ENCODE measurements around the gene PPP1R15A. TPM values are rescaled to one million over a fixed set of nuclear protein-coding genes. Genes with fewer than 3 reads are reported as not detected.
A peak's percentile ranks its signal among the peaks of the same experiment; 100 is the strongest.
"Not testable (repeated sequence)": the region's sequence is repeated elsewhere in the genome, so short reads cannot be mapped to it uniquely, and the experiment has no call there.

PPP1R15A gene
- polyA plus RNA-seq, 3 donors from 2014 or later, result 41.7 to 149 (median 48.8) TPM

DNA sequence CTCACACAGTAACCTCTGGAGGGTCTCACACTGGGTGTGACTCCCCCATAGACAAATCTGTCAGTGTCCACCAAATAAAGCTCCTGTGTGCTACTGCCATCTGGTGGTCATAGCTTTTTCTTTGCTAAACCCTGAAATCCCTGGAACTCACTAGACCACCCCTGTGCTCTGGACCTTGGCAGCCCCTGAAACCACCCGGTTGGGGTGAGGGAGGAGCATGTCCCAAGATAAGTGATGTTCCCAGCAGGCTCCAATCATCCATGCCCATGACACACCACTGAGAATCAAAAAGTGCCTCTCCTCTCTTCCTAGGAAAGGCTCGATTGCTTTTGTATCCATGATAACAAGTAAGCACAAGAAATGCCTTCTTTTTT lies 29.4 kb upstream of the PPP1R15A start:
- Mint-ChIP-seq H3K4me1 (no peaks in the 10 kb centered on the region), H3K36me3 (peaks cover 0 to 3% (median 0%) of the 10 kb centered on the region in 3 donors), H3K27ac (no peak overlapping the region), H3K9me3 (no peaks in the 10 kb centered on the region), H3K4me3 (no peak overlapping the region), H3K27me3 (ENCODE audit: low read depth in 3 of 3) (peaks cover 2% of the 10 kb centered on the region in 3 donors)
- DNase-seq, result peak; percentile 42 to 51 (median 48)

DNA sequence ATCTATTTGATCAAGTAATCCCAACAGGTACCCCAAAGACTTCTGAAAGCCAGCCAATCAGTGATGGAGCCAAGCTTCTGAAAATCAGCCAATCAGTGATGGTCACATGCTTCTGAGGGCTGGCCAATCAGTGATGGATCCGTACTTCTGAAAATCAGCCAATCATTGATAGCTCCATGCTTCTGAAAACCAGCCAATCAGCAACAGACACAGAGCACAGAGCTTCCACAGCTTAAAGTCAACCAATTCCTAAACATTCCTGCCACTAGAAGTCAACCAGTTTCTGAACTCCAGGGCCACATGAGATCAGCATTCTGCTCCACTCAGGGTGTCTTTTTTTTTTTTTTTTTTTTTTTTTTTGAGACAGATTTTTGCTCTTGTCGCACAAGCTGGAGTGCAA lies 27.7 kb upstream of the PPP1R15A start:
- Mint-ChIP-seq H3K27me3 (ENCODE audit: low read depth in 3 of 3) (peaks cover 0 to 2% (median 2%) of the 10 kb centered on the region in 3 donors), H3K36me3 (peaks cover 0 to 3% (median 0%) of the 10 kb centered on the region in 3 donors), H3K4me3 (no peak overlapping the region), H3K9me3 (no peaks in the 10 kb centered on the region), H3K4me1 (no peaks in the 10 kb centered on the region), H3K27ac (no peak overlapping the region)
- no peak for DNase-seq

DNA sequence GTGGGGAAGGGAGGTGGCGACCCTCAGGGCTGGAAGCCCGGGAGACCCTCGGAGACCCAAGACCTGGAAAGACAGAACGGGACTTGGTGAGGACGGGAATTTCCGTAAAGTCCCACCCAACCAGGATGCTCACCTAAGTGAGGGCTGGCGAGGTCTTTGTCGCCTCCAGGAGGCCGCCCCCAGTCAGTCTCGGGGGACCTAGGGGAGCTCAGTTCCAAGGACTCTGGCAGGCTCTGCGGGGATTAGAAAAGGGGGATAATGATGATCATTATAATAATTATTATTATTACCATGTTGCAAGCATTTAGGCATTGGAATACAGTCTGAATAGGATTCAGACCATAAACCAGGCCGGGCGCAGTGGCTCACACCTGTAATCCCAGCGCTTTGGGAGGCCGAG lies 26.8 kb upstream of the PPP1R15A start:
- peaks cover 0 to 3% (median 0%) of the 10 kb centered on the region in 3 donors for H3K36me3 Mint-ChIP-seq
- H3K27me3 Mint-ChIP-seq (ENCODE audit: low read depth in 3 of 3), result peaks cover 0 to 2% (median 2%) of the 10 kb centered on the region in 3 donors
- no peak overlapping the region for H3K27ac Mint-ChIP-seq
- H3K4me1 Mint-ChIP-seq, result no peaks in the 10 kb centered on the region
- DNase-seq, result no peak
- H3K9me3 Mint-ChIP-seq, result no peaks in the 10 kb centered on the region
- H3K4me3 Mint-ChIP-seq, result no peak overlapping the region

DNA sequence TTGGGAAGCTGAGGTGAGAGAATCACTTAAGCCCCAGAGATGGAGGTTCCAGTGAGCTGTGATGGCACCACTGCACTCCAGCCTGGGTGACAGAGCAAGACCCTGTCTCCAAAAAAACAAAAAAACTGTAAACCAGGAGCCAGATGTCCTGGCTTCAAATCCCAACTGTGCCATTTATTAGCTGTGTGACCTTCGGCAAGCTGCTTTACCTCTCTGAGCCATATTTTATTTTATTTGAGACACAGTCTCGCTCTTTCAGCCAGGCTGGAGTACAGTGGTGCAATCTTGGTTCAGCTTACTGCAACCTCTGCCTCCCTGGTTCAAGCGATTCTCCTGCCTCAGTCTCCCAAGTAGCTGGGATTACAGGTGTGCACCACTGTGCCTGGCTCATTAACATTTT lies 25.6 kb upstream of the PPP1R15A start:
- not testable (repeated sequence) for H3K27me3 Mint-ChIP-seq (ENCODE audit: low read depth in 3 of 3); H3K27ac Mint-ChIP-seq; H3K4me1 Mint-ChIP-seq; H3K36me3 Mint-ChIP-seq; H3K4me3 Mint-ChIP-seq; H3K9me3 Mint-ChIP-seq; DNase-seq

DNA sequence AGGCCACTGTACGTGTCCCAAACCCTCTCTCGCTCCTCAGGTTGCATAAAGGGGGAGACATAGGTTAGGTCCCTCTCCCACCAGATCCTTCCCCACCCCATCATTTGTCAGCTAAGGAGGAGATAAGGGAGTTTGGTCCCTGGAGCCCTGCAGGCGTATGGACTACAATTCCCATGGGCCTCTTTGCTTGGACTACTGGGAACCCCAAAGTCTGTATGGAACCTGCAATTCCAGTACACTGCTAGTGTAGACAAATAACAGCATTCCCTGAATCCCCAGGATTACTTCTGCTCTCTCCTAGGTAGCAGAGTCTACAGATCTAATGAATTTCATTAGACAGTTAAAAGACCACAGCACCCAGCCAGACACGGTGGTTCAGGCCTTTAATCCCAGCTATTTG lies 19.9 kb upstream of the PPP1R15A start:
- Mint-ChIP-seq H3K4me3 (no peak overlapping the region), H3K27ac (no peak overlapping the region), H3K27me3 (ENCODE audit: low read depth in 3 of 3) (no peaks in the 10 kb centered on the region), H3K9me3 (no peaks in the 10 kb centered on the region), H3K36me3 (no peaks in the 10 kb centered on the region), H3K4me1 (no peaks in the 10 kb centered on the region)
- no peak for DNase-seq

DNA sequence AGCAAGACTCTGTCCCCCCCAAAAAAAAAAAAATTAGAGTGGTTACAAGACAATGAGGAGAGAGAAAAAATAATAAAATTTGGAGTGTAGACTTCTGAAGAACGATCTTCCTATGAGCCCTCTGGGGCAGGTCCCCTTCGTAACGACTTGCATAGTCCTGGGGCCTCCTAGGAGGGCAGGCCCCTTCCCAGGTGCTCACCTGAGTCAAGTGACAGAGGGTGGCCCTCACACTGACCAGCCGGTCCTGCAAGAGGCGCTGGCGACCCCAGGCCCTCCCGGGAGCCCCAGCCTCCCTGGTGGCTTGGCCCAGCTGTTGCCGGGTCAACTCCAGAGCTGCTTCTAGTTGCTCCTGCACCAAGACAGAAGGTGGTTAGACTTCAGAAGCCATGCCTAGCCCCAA lies 18.7 kb upstream of the PPP1R15A start:
- H3K4me1 Mint-ChIP-seq, result peaks cover 0 to 1% of the 10 kb centered on the region in 2 donors
- no peak overlapping the region for H3K27ac Mint-ChIP-seq
- H3K4me3 Mint-ChIP-seq, result no peak overlapping the region
- no peaks in the 10 kb centered on the region for H3K27me3 Mint-ChIP-seq (ENCODE audit: low read depth in 3 of 3)
- DNase-seq, result no peak
- no peaks in the 10 kb centered on the region for H3K9me3 Mint-ChIP-seq
- no peaks in the 10 kb centered on the region for H3K36me3 Mint-ChIP-seq

DNA sequence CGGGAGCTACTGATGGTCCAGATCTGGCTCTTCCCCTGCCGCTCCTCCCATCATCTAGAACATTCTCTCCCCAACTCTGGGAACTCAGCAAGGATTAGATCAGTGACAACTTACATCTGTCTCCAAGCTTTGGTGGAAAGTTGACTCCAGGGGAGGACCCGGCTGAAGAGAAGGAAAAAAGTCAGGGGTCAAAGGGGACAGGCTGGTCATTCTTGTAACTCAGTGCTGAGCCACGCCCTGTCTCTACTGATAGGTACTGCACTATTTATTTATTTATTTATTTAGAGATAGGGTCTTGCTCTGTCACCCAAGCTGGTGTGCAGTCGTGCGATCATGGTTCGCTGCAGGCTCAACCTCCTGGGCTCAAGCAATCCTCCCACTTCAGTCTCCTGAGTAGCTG lies 18.1 kb upstream of the PPP1R15A start:
- no peak overlapping the region for H3K4me3 Mint-ChIP-seq
- no peaks in the 10 kb centered on the region for H3K9me3 Mint-ChIP-seq
- peaks cover 3 to 6% of the 10 kb centered on the region in 2 donors for H3K4me1 Mint-ChIP-seq
- H3K36me3 Mint-ChIP-seq, result no peaks in the 10 kb centered on the region
- DNase-seq, result no peak
- no peaks in the 10 kb centered on the region for H3K27me3 Mint-ChIP-seq (ENCODE audit: low read depth in 3 of 3)
- H3K27ac Mint-ChIP-seq, result no peak overlapping the region

DNA sequence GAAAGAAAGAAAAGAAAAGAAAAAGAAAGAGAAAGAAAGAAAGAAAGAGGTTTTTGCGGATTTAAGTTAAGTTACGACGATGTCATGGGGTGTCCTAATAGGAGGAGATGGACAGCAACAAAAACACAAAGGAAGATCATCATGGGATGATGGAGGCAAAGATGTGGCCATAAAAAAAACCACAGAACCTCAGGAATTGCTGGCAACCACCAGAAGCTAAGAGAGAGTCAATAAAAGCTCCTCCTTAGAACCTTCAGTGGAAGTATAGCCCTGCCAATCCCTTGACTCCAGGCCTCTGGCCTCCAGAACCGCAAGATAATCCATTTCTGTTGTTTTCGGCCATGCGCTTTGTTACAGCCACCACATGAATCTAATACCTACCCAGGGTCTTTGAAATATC lies 15.3 kb upstream of the PPP1R15A start:
- Mint-ChIP-seq H3K4me3 (no peak overlapping the region), H3K9me3 (no peaks in the 10 kb centered on the region), H3K36me3 (no peaks in the 10 kb centered on the region), H3K27me3 (ENCODE audit: low read depth in 3 of 3) (peaks cover 0 to 2% (median 0%) of the 10 kb centered on the region in 3 donors), H3K27ac (no peak overlapping the region), H3K4me1 (peaks cover 6 to 9% of the 10 kb centered on the region in 2 donors)
- DNase-seq, result no peak

DNA sequence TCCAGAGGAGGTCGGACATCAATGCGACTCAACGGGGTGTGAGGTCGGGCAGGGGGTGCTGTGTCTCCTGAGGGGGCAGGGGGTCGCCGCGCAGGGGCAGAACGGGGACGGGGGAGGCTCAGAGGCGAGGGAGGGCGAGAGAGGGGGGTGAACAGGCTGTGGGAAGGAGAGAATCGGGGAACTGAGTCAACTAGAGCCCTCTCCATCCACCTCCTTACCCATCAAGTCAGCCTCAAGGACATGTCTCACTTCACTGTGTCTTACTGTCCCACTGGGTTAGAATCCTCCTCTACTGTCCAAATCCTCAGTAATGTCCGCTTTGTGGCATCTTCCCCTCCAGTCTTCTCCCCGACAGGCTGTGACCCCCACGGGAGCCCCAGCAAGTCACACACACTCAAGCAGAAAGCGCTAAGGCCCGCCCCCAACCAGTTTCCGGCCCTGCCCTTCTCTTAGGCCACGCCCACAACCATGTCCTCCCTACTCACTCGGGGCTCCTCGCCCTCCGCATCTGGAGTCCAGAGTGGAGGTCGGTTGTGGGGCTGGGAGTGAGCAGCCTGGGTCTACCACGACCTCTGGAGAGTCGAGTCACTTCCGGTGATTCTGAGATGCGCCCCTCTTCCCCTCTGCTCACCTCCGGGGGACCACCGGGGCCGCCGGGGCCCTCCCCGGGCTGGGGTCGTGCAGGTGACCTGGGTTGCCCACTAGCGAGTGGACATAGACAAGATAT lies 13.1 kb upstream of the PPP1R15A start:
- Mint-ChIP-seq H3K27ac (peak overlapping the region in 5 of 6 donors; percentile 82 to 94 (median 85)), H3K36me3 (no peaks in the 10 kb centered on the region), H3K9me3 (no peaks in the 10 kb centered on the region), H3K27me3 (ENCODE audit: low read depth in 3 of 3) (peaks cover 0 to 2% (median 2%) of the 10 kb centered on the region in 3 donors), H3K4me3 (peak overlapping the region; percentile 91 to 100 (median 96)), H3K4me1 (peaks cover 6 to 9% of the 10 kb centered on the region in 2 donors)
- peak; percentile 67 to 75 (median 69) for DNase-seq

DNA sequence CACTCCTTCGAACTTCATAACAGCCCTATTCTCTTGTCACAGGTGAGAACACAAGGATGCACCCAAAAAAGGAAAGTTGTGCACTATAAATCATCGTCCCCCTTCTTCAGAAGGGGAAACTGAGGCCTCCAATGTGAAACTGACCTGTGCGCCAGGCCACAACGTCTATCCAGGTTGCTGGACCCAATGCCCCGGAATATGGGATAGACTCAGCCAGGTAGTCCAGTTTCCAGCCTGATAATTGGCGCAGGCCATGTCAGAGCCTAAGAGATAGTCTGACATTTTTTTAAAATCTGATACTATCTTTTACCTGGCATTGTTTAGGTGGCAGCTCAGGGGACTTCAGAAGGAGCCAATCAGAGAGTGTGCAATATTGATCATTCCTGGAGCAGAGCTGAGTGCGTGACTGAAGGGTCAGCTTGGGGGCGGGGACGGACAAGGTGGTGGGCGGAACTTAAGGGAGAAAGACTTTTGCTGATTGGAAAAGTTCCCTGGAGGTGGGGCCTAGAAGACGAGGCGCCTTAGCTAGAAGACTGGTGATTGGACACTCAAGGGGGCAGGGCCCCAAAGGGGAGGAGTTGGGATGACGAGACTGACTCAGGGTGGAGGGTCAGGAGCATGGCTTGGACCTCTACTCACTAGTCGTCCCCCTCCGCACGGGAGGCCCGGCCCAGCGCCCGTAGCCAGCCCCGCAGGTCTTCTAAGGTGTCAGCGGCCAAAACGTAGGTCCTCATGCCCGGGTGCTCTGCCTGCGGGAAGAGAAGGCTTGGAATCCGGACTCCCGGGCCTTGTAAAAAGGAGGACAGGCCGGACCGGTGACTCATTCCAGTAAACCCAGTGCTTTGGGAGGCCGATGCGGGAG lies 12.3 kb upstream of the PPP1R15A start:
- peaks cover 6 to 9% of the 10 kb centered on the region in 2 donors for H3K4me1 Mint-ChIP-seq
- DNase-seq, result peak in 2 of 3 donors; percentile 20 to 38
- no peak overlapping the region for H3K27ac Mint-ChIP-seq
- H3K27me3 Mint-ChIP-seq (ENCODE audit: low read depth in 3 of 3), result peaks cover 0 to 2% (median 2%) of the 10 kb centered on the region in 3 donors
- no peaks in the 10 kb centered on the region for H3K9me3 Mint-ChIP-seq
- H3K4me3 Mint-ChIP-seq, result peak overlapping the region; percentile 6 to 100 (median 91)
- H3K36me3 Mint-ChIP-seq, result no peaks in the 10 kb centered on the region

DNA sequence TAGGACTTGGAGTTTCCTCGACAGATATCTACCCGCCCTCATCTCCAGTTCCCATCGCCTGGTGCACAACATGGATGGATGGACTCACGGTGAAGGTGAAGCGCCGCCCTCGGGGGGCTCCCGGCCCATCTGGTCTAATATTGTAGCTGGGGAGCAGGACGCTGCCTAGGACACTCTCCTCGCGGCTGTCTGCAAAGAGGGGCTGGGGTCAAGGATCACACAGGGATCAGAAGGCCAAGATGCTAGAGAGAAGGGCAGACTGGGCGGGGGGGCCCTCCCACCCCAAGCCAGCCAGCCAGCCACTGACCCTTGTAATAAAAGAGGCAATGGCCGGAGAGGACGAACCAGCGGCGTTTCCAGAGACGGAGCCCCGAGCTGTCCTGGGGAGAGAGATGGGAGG lies 10.9 kb upstream of the PPP1R15A start:
- H3K27ac Mint-ChIP-seq, result no peak overlapping the region
- peaks cover 0 to 2% (median 2%) of the 10 kb centered on the region in 3 donors for H3K27me3 Mint-ChIP-seq (ENCODE audit: low read depth in 3 of 3)
- no peaks in the 10 kb centered on the region for H3K9me3 Mint-ChIP-seq
- H3K4me3 Mint-ChIP-seq, result no peak overlapping the region
- peaks cover 6 to 9% of the 10 kb centered on the region in 2 donors for H3K4me1 Mint-ChIP-seq
- no peaks in the 10 kb centered on the region for H3K36me3 Mint-ChIP-seq
- DNase-seq, result no peak

DNA sequence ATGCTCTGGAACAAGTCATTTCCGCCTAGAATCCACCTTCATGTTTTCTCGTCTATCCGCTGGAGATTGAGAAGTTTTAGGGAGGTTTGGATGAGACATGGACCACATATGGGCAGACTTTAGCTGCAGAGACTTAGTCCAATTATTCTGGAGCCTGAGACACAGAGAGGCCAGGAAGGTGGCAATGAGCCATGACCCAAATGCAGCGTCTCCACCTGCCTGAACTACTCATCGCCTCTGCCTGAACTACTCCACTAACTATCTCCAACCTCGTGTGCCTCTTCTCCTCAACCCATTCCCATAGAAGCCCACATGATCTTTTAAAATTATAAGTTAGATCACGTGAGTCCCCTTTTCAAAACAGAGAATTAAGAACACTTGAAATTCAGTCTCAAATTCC lies 9.4 kb upstream of the PPP1R15A start:
- DNase-seq, result no peak
- Mint-ChIP-seq H3K9me3 (no peaks in the 10 kb centered on the region), H3K4me3 (no peak overlapping the region), H3K27ac (no peak overlapping the region), H3K27me3 (ENCODE audit: low read depth in 3 of 3) (peaks cover 0 to 6% (median 2%) of the 10 kb centered on the region in 3 donors), H3K4me1 (peaks cover 6 to 9% of the 10 kb centered on the region in 2 donors), H3K36me3 (no peaks in the 10 kb centered on the region)

DNA sequence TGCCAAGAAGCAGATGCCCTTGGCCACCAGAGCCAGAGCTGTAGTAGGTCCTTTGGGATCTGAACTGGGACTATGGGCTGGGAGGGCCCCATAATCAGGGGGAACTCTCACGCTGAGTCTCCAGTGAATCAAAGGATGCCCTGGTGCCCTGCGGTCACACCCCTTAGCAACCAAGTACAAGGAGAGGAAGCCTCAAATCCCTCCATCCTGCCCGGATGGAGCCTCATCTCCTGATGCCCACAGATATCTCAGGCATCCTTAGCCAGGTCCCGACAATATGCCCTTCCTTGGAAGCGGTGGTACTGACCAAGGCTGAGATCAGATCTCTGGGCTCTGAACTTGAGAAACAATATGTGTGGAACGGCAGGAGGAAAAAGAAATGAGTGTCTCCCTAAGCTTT lies 5.5 kb upstream of the PPP1R15A start:
- Mint-ChIP-seq H3K36me3 (peaks cover 0 to 4% (median 0%) of the 10 kb centered on the region in 3 donors), H3K9me3 (no peaks in the 10 kb centered on the region), H3K4me1 (no peaks in the 10 kb centered on the region), H3K27ac (no peak overlapping the region), H3K27me3 (ENCODE audit: low read depth in 3 of 3) (peaks cover 2 to 10% (median 7%) of the 10 kb centered on the region in 3 donors), H3K4me3 (no peak overlapping the region)
- no peak for DNase-seq

DNA sequence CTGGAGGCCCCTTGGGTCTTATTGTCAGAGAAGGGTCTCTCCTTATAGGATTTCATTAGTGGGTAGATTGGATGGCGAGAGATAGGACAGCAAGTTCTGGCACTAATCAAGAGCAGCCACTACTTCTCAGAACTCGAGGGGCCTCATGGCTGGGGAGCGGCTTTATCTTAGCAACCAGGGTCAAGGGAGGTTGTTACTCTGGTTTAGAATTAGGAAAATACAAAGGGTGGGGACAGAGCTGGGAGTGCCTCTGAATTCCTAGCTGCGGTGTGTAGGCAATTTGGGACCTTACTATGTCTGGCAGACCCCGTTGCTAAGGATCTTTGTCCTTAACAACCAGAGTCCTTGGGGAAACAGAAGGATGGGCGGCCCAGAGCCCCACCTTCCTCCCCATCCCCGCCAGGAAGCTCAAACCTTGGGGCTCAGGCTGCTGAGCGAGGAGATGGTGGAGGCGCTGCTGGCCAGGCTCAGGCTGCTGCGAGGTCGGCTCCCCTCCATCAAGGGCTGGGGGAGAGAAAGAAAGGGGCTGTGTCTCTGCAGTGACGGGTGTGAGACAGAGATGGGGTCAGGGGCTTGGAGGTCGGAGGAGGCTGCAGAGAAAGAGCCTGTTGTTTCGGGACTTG lies 5.0 kb upstream of the PPP1R15A start:
- no peak overlapping the region for H3K27ac Mint-ChIP-seq
- H3K4me1 Mint-ChIP-seq, result peaks cover 2 to 5% of the 10 kb centered on the region in 2 donors
- H3K9me3 Mint-ChIP-seq, result no peaks in the 10 kb centered on the region
- peaks cover 5 to 12% (median 10%) of the 10 kb centered on the region in 3 donors for H3K27me3 Mint-ChIP-seq (ENCODE audit: low read depth in 3 of 3)
- H3K4me3 Mint-ChIP-seq, result no peak overlapping the region
- DNase-seq, result no peak
- peaks cover 0 to 4% (median 0%) of the 10 kb centered on the region in 3 donors for H3K36me3 Mint-ChIP-seq

All from immature natural killer cell (primary cell).